SK-N-MC (cell line): ENCODE measurements around the gene UGT1A10.
"Not testable (repeated sequence)": the region's sequence is repeated elsewhere in the genome, so short reads cannot be mapped to it uniquely, and the experiment has no call there.

ENCODE experiments used
- DNase-seq: peaks from one replicate; pipeline ENCODE4 v3.0.0-alpha.2; 2011; ENCODE audit warnings: low read depth, low spot score
- H3K27ac ChIP-seq: fragments of 200-600 bp; sonication (generic); 2 replicates; pipeline ENCODE4 v1.5.1; 2016; ENCODE audit warnings: mixed run types
- H3K36me3 ChIP-seq: fragments of 200-600 bp; sonication (generic); 2 replicates; pipeline ENCODE4 v1.6.1; 2017; ENCODE audit warnings: antibody characterized with exemption, low read length, mixed read lengths; ENCODE audit not compliant: insufficient read depth
- H3K4me3 ChIP-seq: fragments of 200-600 bp; sonication (generic); 2 replicates; pipeline ENCODE4 v1.5.1; 2016
- H3K9ac ChIP-seq: fragments of 200-600 bp; sonication (generic); 2 replicates; pipeline ENCODE4 v1.8.0; 2017; ENCODE audit warnings: mixed run types, mixed read lengths; ENCODE audit not compliant: insufficient read length
- H3K9me3 ChIP-seq: fragments of 200-600 bp; sonication (generic); 2 replicates; pipeline ENCODE4 v1.6.1; 2017; ENCODE audit warnings: low read depth, mild to moderate bottlenecking, antibody characterized with exemption, low read length, moderate library complexity, mixed read lengths
- EZH2 ChIP-seq: fragments of 200-600 bp; sonication (generic); IDR thresholded peaks from one replicate; pipeline ENCODE4 v1.6.1; 2017; ENCODE audit warnings: antibody characterized with exemption
- FOXP2 ChIP-seq: optimal IDR thresholded peaks from 2 replicates; pipeline ENCODE3; 2011; ENCODE audit warnings: mild to moderate bottlenecking, moderate library complexity; ENCODE audit not compliant: insufficient read depth; ENCODE audit errors: extremely low read length, control extremely low read depth
- POLR2AphosphoS5 ChIP-seq: IDR thresholded peaks from 2 replicates; pipeline ENCODE4 v1.6.1; 2012; ENCODE audit warnings: mild to moderate bottlenecking, low read depth, low read length, borderline replicate concordance

UGT1A10 gene

GRCh38 chr2:233650981-233651380 lies 14.7 kb downstream of the UGT1A10 start:
- Histone ChIP-seq H3K9me3 (no peaks in the 10 kb centered on the region), H3K27ac (no peak overlapping the region), H3K4me3 (no peak overlapping the region), H3K9ac (no peak overlapping the region), H3K36me3 (no peaks in the 10 kb centered on the region)
- no peak for DNase-seq
- no peak for TF ChIP-seq POLR2AphosphoS5
- no peak for TF ChIP-seq FOXP2
- TF ChIP-seq EZH2, result no peak

GRCh38 chr2:233651430-233651829 lies 15.2 kb downstream of the UGT1A10 start:
- TF ChIP-seq EZH2, result no peak
- Histone ChIP-seq H3K27ac (no peak overlapping the region), H3K9ac (no peak overlapping the region), H3K9me3 (no peaks in the 10 kb centered on the region), H3K4me3 (no peak overlapping the region), H3K36me3 (no peaks in the 10 kb centered on the region)
- no peak for DNase-seq

GRCh38 chr2:233654501-233654900 lies 18.3 kb downstream of the UGT1A10 start:
- Histone ChIP-seq H3K27ac (peak overlapping the region; percentile 83), H3K9me3 (no peaks in the 10 kb centered on the region), H3K9ac (no peak overlapping the region), H3K36me3 (no peaks in the 10 kb centered on the region), H3K4me3 (peak overlapping the region; percentile 44)
- TF ChIP-seq EZH2, result no peak
- peak; percentile 15 for TF ChIP-seq FOXP2
- peak; percentile 89 for DNase-seq

DNA sequence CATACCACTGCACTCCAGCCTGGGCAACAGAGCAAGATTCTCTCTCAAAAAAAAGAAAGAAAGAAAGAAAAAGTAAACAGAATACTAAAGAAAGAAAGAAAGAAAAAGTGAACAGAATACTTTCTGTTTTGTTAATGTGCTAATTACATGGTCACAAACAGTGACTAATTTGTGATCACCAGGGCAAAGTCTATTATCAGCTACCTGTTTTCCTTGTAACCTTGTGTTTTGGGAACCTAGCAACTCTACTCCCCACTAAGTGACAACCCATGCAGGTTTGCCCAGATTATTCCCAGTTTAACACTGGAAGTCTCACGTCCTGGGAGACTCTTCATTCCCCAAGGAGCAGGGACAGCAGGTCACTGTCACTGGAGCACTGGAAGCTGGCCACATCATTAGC lies 18.8 kb downstream of the UGT1A10 start:
- DNase-seq, result no peak
- H3K9me3 ChIP-seq, result no peaks in the 10 kb centered on the region
- TF ChIP-seq POLR2AphosphoS5, result no peak
- no peak for TF ChIP-seq FOXP2
- TF ChIP-seq EZH2, result no peak
- no peak overlapping the region for H3K9ac ChIP-seq
- no peaks in the 10 kb centered on the region for H3K36me3 ChIP-seq
- no peak overlapping the region for H3K4me3 ChIP-seq
- peak overlapping the region; percentile 83 for H3K27ac ChIP-seq

DNA sequence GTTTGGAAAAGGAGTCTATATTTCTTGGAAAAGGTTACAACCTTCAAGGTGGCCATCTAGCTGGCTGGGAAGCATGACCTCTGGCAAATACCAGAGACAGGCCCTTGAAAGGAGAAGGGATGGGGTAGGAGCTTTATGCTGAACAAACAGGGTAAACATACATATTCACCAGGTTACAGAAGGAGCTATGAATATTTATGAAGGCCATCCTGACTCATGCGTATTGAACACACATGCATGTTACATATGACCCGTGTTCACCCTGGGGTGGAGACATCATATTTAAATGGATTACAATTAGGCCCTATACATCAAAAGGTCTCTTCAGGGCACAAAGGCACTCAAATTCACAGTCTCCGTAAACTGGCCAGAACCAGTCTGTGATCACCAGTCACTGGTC lies 19.7 kb downstream of the UGT1A10 start:
- not testable (repeated sequence) for H3K4me3 ChIP-seq, H3K36me3 ChIP-seq, H3K9me3 ChIP-seq, H3K9ac ChIP-seq, DNase-seq, H3K27ac ChIP-seq

GRCh38 chr2:233656443-233656842 lies 20.2 kb downstream of the UGT1A10 start:
- no peaks in the 10 kb centered on the region for H3K9me3 ChIP-seq
- no peak overlapping the region for H3K27ac ChIP-seq
- DNase-seq, result no peak
- H3K4me3 ChIP-seq, result no peak overlapping the region
- TF ChIP-seq POLR2AphosphoS5, result no peak
- no peak for TF ChIP-seq EZH2
- no peak for TF ChIP-seq FOXP2
- no peak overlapping the region for H3K9ac ChIP-seq
- no peaks in the 10 kb centered on the region for H3K36me3 ChIP-seq

DNA sequence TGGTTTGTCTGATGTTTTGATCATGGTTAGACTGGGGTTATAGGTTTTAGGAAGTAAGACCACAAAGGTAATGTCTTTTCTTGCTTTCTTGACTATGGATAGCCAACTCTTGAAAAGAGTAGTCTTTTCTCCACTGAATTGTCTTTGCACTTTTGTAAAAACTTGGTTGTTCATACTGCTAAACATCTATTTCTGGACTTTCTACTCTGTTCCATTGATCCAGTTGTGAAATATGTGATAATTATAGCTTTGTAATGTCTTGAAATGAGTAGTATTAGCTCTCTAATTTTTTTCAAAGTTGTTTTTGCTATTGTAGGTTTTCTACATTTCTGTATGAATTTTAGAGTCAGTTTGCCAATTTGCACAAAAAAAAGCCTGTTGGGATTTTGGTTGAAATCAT lies 22.4 kb downstream of the UGT1A10 start:
- Histone ChIP-seq H3K4me3 (no peak overlapping the region), H3K27ac (no peak overlapping the region), H3K9me3 (no peaks in the 10 kb centered on the region), H3K9ac (no peak overlapping the region), H3K36me3 (no peaks in the 10 kb centered on the region)
- no peak for DNase-seq
- TF ChIP-seq POLR2AphosphoS5 (no peak), EZH2 (no peak), FOXP2 (no peak)

DNA sequence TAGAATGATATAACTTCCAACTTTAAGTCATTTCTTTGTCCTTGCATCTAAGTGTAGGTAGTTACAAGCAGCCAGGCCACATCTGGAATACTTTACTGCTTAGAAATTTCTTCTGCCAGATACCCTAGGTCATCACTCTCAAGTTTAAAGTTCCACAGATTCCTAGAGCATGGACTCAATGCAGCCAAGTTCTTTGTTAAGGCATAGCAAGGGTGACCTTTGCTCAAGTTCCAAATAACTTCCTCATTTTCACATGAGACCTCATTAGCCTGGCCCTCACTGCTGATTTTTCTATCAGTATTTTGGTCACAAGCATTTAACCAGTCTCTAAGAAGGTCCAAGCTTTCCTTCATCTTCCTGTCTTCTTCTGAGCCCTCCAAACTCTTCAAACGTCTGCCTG lies 27.7 kb downstream of the UGT1A10 start:
- Histone ChIP-seq H3K4me3 (no peak overlapping the region), H3K9ac (no peak overlapping the region), H3K36me3 (no peaks in the 10 kb centered on the region), H3K27ac (no peak overlapping the region), H3K9me3 (no peaks in the 10 kb centered on the region)
- TF ChIP-seq EZH2, result no peak
- no peak for TF ChIP-seq POLR2AphosphoS5
- no peak for TF ChIP-seq FOXP2
- no peak for DNase-seq

DNA sequence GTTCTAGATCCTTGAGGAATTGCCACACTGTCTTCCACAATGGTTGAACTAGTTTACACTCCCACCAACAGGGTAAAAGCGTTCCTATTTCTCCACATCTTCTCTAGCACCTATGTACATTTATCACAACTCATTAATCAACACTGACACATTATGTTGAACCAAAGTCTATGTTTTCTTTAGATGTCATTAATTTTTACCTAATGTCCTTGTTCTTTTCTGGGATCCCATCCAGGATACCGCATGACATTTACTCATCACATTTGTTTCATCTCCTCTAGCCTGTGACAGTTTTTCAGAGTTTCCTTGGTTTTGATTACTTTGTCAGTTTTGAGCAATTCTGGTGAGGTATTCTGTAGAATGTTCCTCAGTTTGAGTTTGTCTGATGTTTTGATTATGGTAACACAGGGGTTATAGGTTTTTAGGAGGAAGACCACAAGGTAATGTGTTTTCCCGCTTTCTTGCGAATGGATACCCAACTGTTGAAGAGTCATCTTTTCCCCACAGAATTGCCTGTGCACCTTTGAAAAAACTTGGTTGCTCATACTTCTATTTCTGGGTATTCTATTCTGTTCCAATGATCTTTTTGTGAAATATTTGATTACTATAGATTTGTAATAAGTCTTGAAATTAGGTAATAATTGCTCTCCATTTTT lies 32.5 kb downstream of the UGT1A10 start:
- H3K27ac ChIP-seq, result no peak overlapping the region
- H3K9ac ChIP-seq, result no peak overlapping the region

More for the DNA sequence above, 32.5 kb downstream of the UGT1A10 start:
- H3K36me3 ChIP-seq, result no peaks in the 10 kb centered on the region
- H3K4me3 ChIP-seq, result no peak overlapping the region
- TF ChIP-seq FOXP2, result no peak
- no peak for TF ChIP-seq POLR2AphosphoS5
- no peak for TF ChIP-seq EZH2
- H3K9me3 ChIP-seq, result no peaks in the 10 kb centered on the region
- no peak for DNase-seq
